ENCODE results near the gene VPS13D. TPM values are rescaled to one million over a fixed set of nuclear protein-coding genes. Genes with fewer than 3 reads are reported as not detected.

Gene VPS13D
- total RNA-seq, 4 donors from 2014 or later: 60.9 to 91.6 (median 71.6) TPM

- DNase-seq: no peak
- TF ChIP-seq POLR2A (IDR thresholded peaks at IDR 0.05): no peak
- TF ChIP-seq CTCF (IDR thresholded peaks at IDR 0.05 in 4 of 5, conservative IDR thresholded peaks at IDR 0.05 in 1 of 5): no peak
- H3K36me3 ChIP-seq: peaks cover 0 to 18% of the 10 kb centered on the region in 2 donors
Observed at GRCh38 chr1:12188657-12189327, 41.0 kb upstream of the VPS13D start.

GRCh38 chr1:12189328-12189682 lies 40.5 kb upstream of the VPS13D start:
- no peak for DNase-seq
- no peak for ATAC-seq
- H3K4me3 ChIP-seq: no peak overlapping the region
- no peaks in the 10 kb centered on the region for H3K9me3 ChIP-seq
- H3K4me1 ChIP-seq: peaks cover 35 to 41% of the 10 kb centered on the region in 2 donors
- peak overlapping the region in 1 of 4 donors; percentile 85 for H3K27ac ChIP-seq
- H3K27me3 ChIP-seq: peaks cover 0 to 4% (median 0%) of the 10 kb centered on the region in 3 donors
- in situ Hi-C loops (cut with MboI; ENCODE audit: low sequenced_read_pairs in 4 of 4) (no loop called here), intact Hi-C loops (cut with DNase I; ENCODE audit: low total_unique reads) (loop anchor here (5.0 kb wide), 2 partner anchors 47 to 62 kb away; no protein-coding TSS in a partner anchor)
- peaks cover 0 to 21% of the 10 kb centered on the region in 2 donors for H3K36me3 ChIP-seq
- TF ChIP-seq CTCF (IDR thresholded peaks at IDR 0.05 in 4 of 5, conservative IDR thresholded peaks at IDR 0.05 in 1 of 5) (no peak), POLR2A (IDR thresholded peaks at IDR 0.05) (no peak)

More at GRCh38 chr1:12188657-12189327, 41.0 kb upstream of the VPS13D start:
- Histone ChIP-seq H3K9me3 (no peaks in the 10 kb centered on the region), H3K27ac (peak overlapping the region in 1 of 4 donors; percentile 85), H3K4me1 (peaks cover 35 to 42% of the 10 kb centered on the region in 2 donors), H3K4me3 (no peak overlapping the region), H3K27me3 (peaks cover 0 to 4% (median 0%) of the 10 kb centered on the region in 3 donors)
- peak; percentile 18 to 20 for ATAC-seq
- intact Hi-C loops (cut with DNase I; ENCODE audit: low total_unique reads): loop anchor here (5.0 kb wide), 2 partner anchors 46 to 61 kb away; no protein-coding TSS in a partner anchor
- in situ Hi-C loops (cut with MboI; ENCODE audit: low sequenced_read_pairs in 4 of 4): no loop called here

GRCh38 chr1:12191242-12192032 lies 38.4 kb upstream of the VPS13D start:
- intact Hi-C loops (cut with DNase I; ENCODE audit: low total_unique reads): no loop called here
- Histone ChIP-seq H3K36me3 (peaks cover 0 to 21% of the 10 kb centered on the region in 2 donors), H3K4me1 (peaks cover 15 to 24% of the 10 kb centered on the region in 2 donors), H3K4me3 (no peak overlapping the region), H3K9me3 (no peaks in the 10 kb centered on the region), H3K27ac (no peak overlapping the region), H3K27me3 (no peaks in the 10 kb centered on the region)
- ATAC-seq (no peak), DNase-seq (no peak)
- no peak for TF ChIP-seq POLR2A (IDR thresholded peaks at IDR 0.05)
- TF ChIP-seq CTCF (IDR thresholded peaks at IDR 0.05 in 4 of 5, conservative IDR thresholded peaks at IDR 0.05 in 1 of 5): no peak
- in situ Hi-C loops (cut with MboI; ENCODE audit: low sequenced_read_pairs in 4 of 4): no loop called here

GRCh38 chr1:12194666-12195216 lies 35.1 kb upstream of the VPS13D start:
- DNase-seq (no peak), ATAC-seq (no peak)
- no peaks in the 10 kb centered on the region for H3K4me1 ChIP-seq
- no peaks in the 10 kb centered on the region for H3K27me3 ChIP-seq
- H3K36me3 ChIP-seq: peaks cover 0 to 21% of the 10 kb centered on the region in 2 donors
- H3K27ac ChIP-seq: no peak overlapping the region
- TF ChIP-seq CTCF (IDR thresholded peaks at IDR 0.05 in 4 of 5, conservative IDR thresholded peaks at IDR 0.05 in 1 of 5) (no peak), POLR2A (IDR thresholded peaks at IDR 0.05) (no peak)
- in situ Hi-C loops (cut with MboI; ENCODE audit: low sequenced_read_pairs in 4 of 4) (no loop called here), intact Hi-C loops (cut with DNase I; ENCODE audit: low total_unique reads) (no loop called here)
- H3K4me3 ChIP-seq: no peak overlapping the region
- H3K9me3 ChIP-seq: no peaks in the 10 kb centered on the region
